Testis (tissue), 3 donors: ENCODE measurements around the gene ZNF488. TPM values are rescaled to one million over a fixed set of nuclear protein-coding genes. Genes with fewer than 3 reads are reported as not detected.
A peak's percentile ranks its signal among the peaks of the same experiment; 100 is the strongest.

Source experiments
- DNase-seq: peaks from one replicate; pipeline ENCODE4 v3.0.0-alpha.2; 2019
- H3K27ac ChIP-seq, 2 donors: fragments of 200-600 bp; sonication (generic); one replicate each; pipeline ENCODE4 v1.5.1; 2019
- H3K27me3 ChIP-seq: fragments of 200-600 bp; sonication (generic); one replicate; pipeline ENCODE4 v1.5.1; 2019
- H3K36me3 ChIP-seq: fragments of 200-600 bp; sonication (generic); one replicate; pipeline ENCODE4 v1.5.1; 2017; ENCODE audit warnings: low read depth; ENCODE audit errors: missing control alignments
- H3K4me1 ChIP-seq: fragments of 200-600 bp; sonication (generic); one replicate; pipeline ENCODE4 v1.5.1; 2019
- H3K4me3 ChIP-seq, 2 donors: fragments of 200-600 bp; sonication (generic); one replicate each; pipeline ENCODE4 v1.5.1; 2017 to 2019
- H3K9me3 ChIP-seq: fragments of 200-600 bp; sonication (generic); one replicate; pipeline ENCODE4 v1.5.1; 2017
- POLR2A ChIP-seq: fragments of 450-650 bp; IDR thresholded peaks from one replicate; pipeline ENCODE4 v1.6.1; 2017; ENCODE audit warnings: antibody characterized with exemption, mild to moderate bottlenecking, moderate library complexity
- WGBS, 2 donors: methylation state at CpG; one replicate each; pipeline ENCODE4 v1.1.5; 2018; 5-methylcytosine and 5-hydroxymethylcytosine counted together
- intact Hi-C: fragments of 100-400 bp; cut with DNase I; formaldehyde crosslinking; loops from one replicate; pipeline ENCODE4 v1.15.1; 2023; ENCODE audit warnings: low total_unique reads
- polyA plus RNA-seq: library from polyadenylated mRNA; stranded (reverse); fragments of 350-450 nt; fragmentation: Illumina TruSeq; extraction: RNeasy Lipid Tissue Mini Kit (QIAGEN cat#74804); gene quantifications from one replicate; pipeline ENCODE4 v1.2.3, GENCODE V29; 2014; ENCODE audit warnings: low read depth, low replicate concordance; ENCODE audit not compliant: insufficient read depth
- total RNA-seq, 2 donors: library from RNA; depleted of rRNA; stranded (reverse); fragments of >200 nt; gene quantifications; one replicate each; pipeline ENCODE4 v1.2.3, GENCODE V29; 2016
- TF ChIP-seq, protein P1 (sequence below), 3 experiments: fragments of 450-650 bp in 2 of 3; fragments of 200-600 bp in 1 of 3; sonication (generic) in 1 of 3; IDR thresholded peaks; one replicate each; pipeline ENCODE4 v1.5.1; 2016 to 2019; ENCODE audit warnings: antibody characterized with exemption in 3 of 3, mild to moderate bottlenecking in 2 of 3, moderate library complexity in 1 of 3

ZNF488 gene
- total and polyA plus RNA-seq, 3 donors from 2014 or later: 2.0 to 3.2 (median 2.7) TPM

DNA sequence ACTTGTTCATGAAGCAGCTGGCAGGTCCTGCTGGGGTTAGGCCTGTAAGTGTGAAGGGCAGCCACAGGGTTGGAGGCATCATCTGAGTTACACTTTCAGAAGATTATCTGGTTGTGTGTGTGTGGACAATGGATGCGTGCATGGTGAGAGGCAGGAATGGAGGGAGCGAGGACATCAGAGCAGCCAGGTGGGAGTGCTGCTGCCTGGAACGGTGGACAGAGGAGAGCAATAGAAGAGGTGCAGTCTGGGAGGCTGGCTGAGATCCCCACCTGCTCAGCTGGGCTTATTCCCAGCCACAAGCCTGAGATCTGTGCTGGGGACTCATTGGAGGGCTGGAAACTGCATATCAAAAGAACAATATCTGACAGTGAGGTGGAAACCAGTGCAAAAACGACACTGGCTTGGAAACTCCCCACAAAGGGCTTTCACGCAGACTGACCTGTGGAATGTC, 17.9 kb downstream of the ZNF488 start:
- 77 to 81% methylated on average over 5 of the region's 5 CpGs for WGBS, 2 donors
- H3K4me1 ChIP-seq: no peaks in the 10 kb centered on the region
- no peaks in the 10 kb centered on the region for H3K36me3 ChIP-seq
- peak; percentile 6 for DNase-seq
- H3K9me3 ChIP-seq: no peaks in the 10 kb centered on the region
- no peaks in the 10 kb centered on the region for H3K27me3 ChIP-seq
- no peak for TF ChIP-seq POLR2A
- TF ChIP-seq, protein P1, sequence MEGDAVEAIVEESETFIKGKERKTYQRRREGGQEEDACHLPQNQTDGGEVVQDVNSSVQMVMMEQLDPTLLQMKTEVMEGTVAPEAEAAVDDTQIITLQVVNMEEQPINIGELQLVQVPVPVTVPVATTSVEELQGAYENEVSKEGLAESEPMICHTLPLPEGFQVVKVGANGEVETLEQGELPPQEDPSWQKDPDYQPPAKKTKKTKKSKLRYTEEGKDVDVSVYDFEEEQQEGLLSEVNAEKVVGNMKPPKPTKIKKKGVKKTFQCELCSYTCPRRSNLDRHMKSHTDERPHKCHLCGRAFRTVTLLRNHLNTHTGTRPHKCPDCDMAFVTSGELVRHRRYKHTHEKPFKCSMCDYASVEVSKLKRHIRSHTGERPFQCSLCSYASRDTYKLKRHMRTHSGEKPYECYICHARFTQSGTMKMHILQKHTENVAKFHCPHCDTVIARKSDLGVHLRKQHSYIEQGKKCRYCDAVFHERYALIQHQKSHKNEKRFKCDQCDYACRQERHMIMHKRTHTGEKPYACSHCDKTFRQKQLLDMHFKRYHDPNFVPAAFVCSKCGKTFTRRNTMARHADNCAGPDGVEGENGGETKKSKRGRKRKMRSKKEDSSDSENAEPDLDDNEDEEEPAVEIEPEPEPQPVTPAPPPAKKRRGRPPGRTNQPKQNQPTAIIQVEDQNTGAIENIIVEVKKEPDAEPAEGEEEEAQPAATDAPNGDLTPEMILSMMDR (IDR thresholded peaks at IDR 0.05): no peak
- intact Hi-C loops: no loop called here
- no peak overlapping the region for H3K4me3 ChIP-seq
- H3K27ac ChIP-seq: no peak overlapping the region

DNA sequence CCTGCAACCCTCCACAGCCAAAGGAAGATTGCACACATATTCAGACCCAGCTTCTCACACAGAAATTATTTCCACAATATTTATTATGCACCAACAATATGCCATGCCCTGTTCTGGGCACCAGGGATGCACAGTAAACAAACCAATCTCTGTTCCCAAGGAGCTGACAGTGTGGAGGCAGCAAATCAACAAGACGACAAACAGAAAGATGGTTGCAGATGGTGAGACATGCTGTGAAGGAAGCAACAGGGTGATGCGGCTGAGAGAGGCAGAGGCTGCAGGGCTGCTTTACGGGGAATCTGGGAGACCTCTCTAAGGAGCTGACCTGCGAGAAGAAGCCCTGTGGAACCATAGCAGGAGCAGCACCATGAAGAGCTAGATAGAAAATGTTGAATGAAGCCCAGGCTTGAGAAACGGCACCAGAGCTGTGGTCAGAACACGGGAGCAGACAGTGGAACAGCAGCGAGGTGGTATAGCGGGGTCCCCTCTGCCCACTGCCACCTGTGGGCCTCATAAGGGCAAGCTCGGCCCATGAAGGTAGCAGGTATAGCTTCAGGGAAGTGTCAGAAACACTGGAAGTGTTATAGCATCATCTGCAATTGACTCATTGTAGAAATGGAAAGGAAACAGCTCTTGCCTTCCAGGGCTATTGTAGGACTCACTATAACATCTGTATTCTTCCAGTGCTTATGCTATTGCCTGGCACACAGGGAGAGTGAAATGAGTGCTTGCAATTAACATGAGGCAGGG, 18.5 kb downstream of the ZNF488 start:
- Histone ChIP-seq H3K36me3 (no peaks in the 10 kb centered on the region), H3K4me3 (no peak overlapping the region), H3K27ac (no peak overlapping the region), H3K4me1 (no peaks in the 10 kb centered on the region), H3K9me3 (no peaks in the 10 kb centered on the region), H3K27me3 (no peaks in the 10 kb centered on the region)
- intact Hi-C loops: no loop called here
- TF ChIP-seq, protein P1 (IDR thresholded peaks at IDR 0.05): no peak
- no peak for TF ChIP-seq POLR2A
- WGBS, 2 donors: 90 to 91% methylated on average over 9 of the region's 9 CpGs
- no peak for DNase-seq

DNA sequence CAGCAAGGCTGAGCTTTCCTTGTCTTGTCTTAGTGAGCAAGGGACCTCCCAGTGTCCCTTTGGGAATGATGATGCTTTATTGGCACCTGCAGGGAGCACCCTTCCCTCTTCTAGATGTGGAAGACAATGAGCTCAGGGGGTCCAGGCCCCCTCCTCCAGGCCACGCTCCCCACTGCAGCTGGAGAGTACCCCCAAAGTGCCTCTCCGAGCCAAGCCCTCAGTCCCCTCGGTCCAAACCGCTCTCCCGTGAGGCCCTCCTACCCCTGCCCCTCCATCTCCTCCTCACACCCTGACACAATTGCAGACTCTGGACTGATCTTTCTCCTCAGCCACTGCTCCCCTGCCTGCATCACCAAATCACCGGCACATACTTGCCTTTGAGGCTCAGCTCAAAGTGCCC, 19.2 kb downstream of the ZNF488 start:
- Histone ChIP-seq H3K27ac (no peak overlapping the region), H3K4me1 (no peaks in the 10 kb centered on the region), H3K9me3 (no peaks in the 10 kb centered on the region), H3K27me3 (no peaks in the 10 kb centered on the region), H3K36me3 (no peaks in the 10 kb centered on the region), H3K4me3 (no peak overlapping the region)
- TF ChIP-seq POLR2A: no peak
- TF ChIP-seq, protein P1 (IDR thresholded peaks at IDR 0.05): no peak
- DNase-seq: no peak
- 88 to 91% methylated on average over 6 of the region's 6 CpGs for WGBS, 2 donors
- intact Hi-C loops: no loop called here

DNA sequence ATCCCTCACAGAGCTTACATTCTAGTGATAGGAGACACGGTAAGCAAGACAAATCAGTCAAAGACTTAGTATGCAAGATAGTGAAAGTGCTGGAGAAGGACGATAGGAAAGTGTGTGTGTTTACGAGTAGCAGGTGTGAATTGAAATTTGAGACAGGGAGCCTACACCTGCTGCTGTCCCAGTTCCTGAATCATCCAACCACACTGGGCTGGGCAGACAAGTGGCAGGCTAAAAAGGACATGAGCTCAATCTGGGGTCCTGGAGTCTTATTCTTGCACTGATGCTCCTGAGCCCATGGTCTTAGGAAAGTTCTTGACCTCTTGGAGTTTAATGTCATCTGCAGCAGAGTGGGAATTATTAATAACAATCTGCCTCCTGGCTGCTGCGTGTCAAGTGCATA, 19.7 kb downstream of the ZNF488 start:
- Histone ChIP-seq H3K9me3 (no peaks in the 10 kb centered on the region), H3K36me3 (no peaks in the 10 kb centered on the region), H3K4me1 (no peaks in the 10 kb centered on the region), H3K27ac (no peak overlapping the region), H3K4me3 (no peak overlapping the region), H3K27me3 (no peaks in the 10 kb centered on the region)
- no peak for DNase-seq
- 69 to 74% methylated on average over 4 of the region's 4 CpGs for WGBS, 2 donors
- no peak for TF ChIP-seq POLR2A
- TF ChIP-seq, protein P1 (IDR thresholded peaks at IDR 0.05): no peak
- intact Hi-C loops: no loop called here

DNA sequence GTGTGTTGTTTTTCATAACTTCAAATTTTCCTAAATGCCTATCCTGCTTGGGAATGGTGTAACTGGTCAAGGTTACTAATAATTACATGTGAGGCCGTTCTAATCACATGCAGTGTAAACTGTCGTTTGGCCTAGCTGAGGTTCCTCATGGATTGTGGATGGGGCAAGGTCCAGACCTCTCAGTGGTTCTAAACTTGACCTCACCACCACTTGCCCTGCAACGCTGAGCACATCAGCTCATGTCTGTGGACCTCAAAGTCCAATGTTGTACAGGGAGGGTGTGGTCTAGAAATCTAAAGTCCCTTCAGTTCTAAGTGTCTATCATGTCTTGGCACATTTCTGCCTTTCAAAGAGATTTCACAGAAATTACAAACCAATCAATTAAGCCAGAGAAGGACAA, 20.3 kb downstream of the ZNF488 start:
- WGBS, 2 donors: 77 to 88% methylated on average over 3 of the region's 3 CpGs
- no peak for TF ChIP-seq POLR2A
- TF ChIP-seq, protein P1 (IDR thresholded peaks at IDR 0.05): no peak
- Histone ChIP-seq H3K4me1 (no peaks in the 10 kb centered on the region), H3K36me3 (no peaks in the 10 kb centered on the region), H3K4me3 (no peak overlapping the region), H3K27me3 (no peaks in the 10 kb centered on the region), H3K9me3 (no peaks in the 10 kb centered on the region), H3K27ac (no peak overlapping the region)
- DNase-seq: no peak
- intact Hi-C loops: no loop called here
